DMS114 treated with DMSO at 0.1 percent for 48 hours (cell line): Measurements from ENCODE around the gene FTCDNL1.

Experiments used
- DNase-seq: peaks from one replicate; lab custom pipeline; 2025; ENCODE audit not compliant: unreplicated experiment; lab: John Stamatoyannopoulos, UW

Gene FTCDNL1

GRCh38 chr2:199842631-199843395, 8.2 kb downstream of the FTCDNL1 start:
- peak; percentile 79 for DNase-seq

- no peak for DNase-seq
Observed at GRCh38 chr2:199841409-199841808, 9.6 kb downstream of the FTCDNL1 start.

- no peak for DNase-seq
Observed at GRCh38 chr2:199838399-199838798, 12.6 kb downstream of the FTCDNL1 start.

GRCh38 chr2:199836943-199837342, 14.0 kb downstream of the FTCDNL1 start:
- no peak for DNase-seq

GRCh38 chr2:199833525-199833924, 17.5 kb downstream of the FTCDNL1 start:
- DNase-seq, result no peak

GRCh38 chr2:199830531-199830930, 20.5 kb downstream of the FTCDNL1 start:
- no peak for DNase-seq

- DNase-seq, result no peak
Observed at GRCh38 chr2:199829628-199830027, 21.4 kb downstream of the FTCDNL1 start.

- DNase-seq, result no peak
Observed at GRCh38 chr2:199819746-199820145, 31.2 kb downstream of the FTCDNL1 start.

GRCh38 chr2:199818754-199819153, 32.2 kb downstream of the FTCDNL1 start:
- DNase-seq, result no peak

- no peak for DNase-seq
Observed at GRCh38 chr2:199818026-199818425, 33.0 kb downstream of the FTCDNL1 start.

- peak; percentile 87 for DNase-seq
Observed at GRCh38 chr2:199814817-199815211, 36.2 kb downstream of the FTCDNL1 start.

GRCh38 chr2:199814101-199814816, 36.7 kb downstream of the FTCDNL1 start:
- DNase-seq, result peak; percentile 87

GRCh38 chr2:199812493-199812892, 38.5 kb downstream of the FTCDNL1 start:
- DNase-seq, result peak; percentile 70

- no peak for DNase-seq
Observed at GRCh38 chr2:199811346-199811745, 39.6 kb downstream of the FTCDNL1 start.

GRCh38 chr2:199810422-199811171, 40.4 kb downstream of the FTCDNL1 start:
- no peak for DNase-seq

- no peak for DNase-seq
Observed at GRCh38 chr2:199807966-199808365, 43.0 kb downstream of the FTCDNL1 start.

- DNase-seq, result peak; percentile 59
Observed at GRCh38 chr2:199806179-199806578, 44.8 kb downstream of the FTCDNL1 start.

GRCh38 chr2:199804831-199805230, 46.2 kb downstream of the FTCDNL1 start:
- no peak for DNase-seq

GRCh38 chr2:199798831-199799580, 52.0 kb downstream of the FTCDNL1 start:
- DNase-seq, result no peak

- DNase-seq, result no peak
Observed at GRCh38 chr2:199797431-199798403, 53.3 kb downstream of the FTCDNL1 start.
